Mesenteric fat pad (tissue), 1 donor: ENCODE results near the gene NTRK3. TPM values are rescaled to one million over a fixed set of nuclear protein-coding genes. Genes with fewer than 3 reads are reported as not detected.

Experiments used
- DNase-seq: peaks from one replicate; pipeline ENCODE4 v3.0.0-alpha.2; 2020; ENCODE audit warnings: low spot score
- total RNA-seq: library from RNA; stranded (reverse); fragmentation: NEBNext Ultra II Directional; extraction: Animal tissue kit (Norgen Biotek cat#: 25700); gene quantifications from one replicate; pipeline ENCODE4 v1.2.1, GENCODE V29; 2021
- donor health status: DM: yes; HTN: yes; CAD: no.

Gene NTRK3
- total RNA-seq, 1 donor from 2014 or later, result 1.6 TPM

GRCh38 chr15:87901926-87902690 is 354.4 kb downstream of the NTRK3 start:
- DNase-seq, result no peak

- no peak for DNase-seq
These were observed 355.5 kb downstream of the NTRK3 start for GRCh38 chr15:87901008-87901407.

GRCh38 chr15:87896936-87897335 is 359.6 kb downstream of the NTRK3 start:
- DNase-seq, result no peak

- no peak for DNase-seq
These were observed 369.4 kb downstream of the NTRK3 start for GRCh38 chr15:87887177-87887576.

GRCh38 chr15:87881026-87881425 is 375.5 kb downstream of the NTRK3 start:
- DNase-seq, result no peak

GRCh38 chr15:87877822-87878542 is 378.6 kb downstream of the NTRK3 start:
- DNase-seq, result no peak

GRCh38 chr15:87877114-87877810 is 379.3 kb downstream of the NTRK3 start:
- DNase-seq, result no peak

GRCh38 chr15:87874896-87875711 is 381.4 kb downstream of the NTRK3 start:
- no peak for DNase-seq

- no peak for DNase-seq
These were observed 383.0 kb downstream of the NTRK3 start for GRCh38 chr15:87873516-87873915.

- DNase-seq, result no peak
These were observed 384.7 kb downstream of the NTRK3 start for GRCh38 chr15:87871731-87872320.

GRCh38 chr15:87871258-87871681 is 385.3 kb downstream of the NTRK3 start:
- no peak for DNase-seq

- no peak for DNase-seq
These were observed 389.6 kb downstream of the NTRK3 start for GRCh38 chr15:87866961-87867360.

GRCh38 chr15:87863152-87863551 is 393.4 kb downstream of the NTRK3 start:
- no peak for DNase-seq

- no peak for DNase-seq
These were observed 395.8 kb downstream of the NTRK3 start for GRCh38 chr15:87860743-87861142.

- DNase-seq, result no peak
These were observed 397.9 kb downstream of the NTRK3 start for GRCh38 chr15:87858651-87859050.

GRCh38 chr15:87851497-87851896 is 405.0 kb downstream of the NTRK3 start:
- DNase-seq, result no peak

GRCh38 chr15:87850916-87851315 is 405.6 kb downstream of the NTRK3 start:
- no peak for DNase-seq

- DNase-seq, result no peak
These were observed 407.4 kb downstream of the NTRK3 start for GRCh38 chr15:87849181-87849580.

GRCh38 chr15:87848012-87848411 is 408.5 kb downstream of the NTRK3 start:
- DNase-seq, result no peak

- no peak for DNase-seq
These were observed 409.8 kb downstream of the NTRK3 start for GRCh38 chr15:87846746-87847145.

GRCh38 chr15:87843312-87843711 is 413.2 kb downstream of the NTRK3 start:
- no peak for DNase-seq
